GM12864 (cell line): ENCODE data around the gene POLA1.

Source experiments
- DNase-seq: peaks from one replicate; pipeline ENCODE4 v3.0.0-alpha.2; 2011; ENCODE audit warnings: low read depth
- H3K4me3 ChIP-seq: 2 replicates; pipeline ENCODE4 v1.5.1; 2011; ENCODE audit warnings: mild to moderate bottlenecking, low read depth, low read length, control low read depth
- CTCF ChIP-seq: IDR thresholded peaks from 2 replicates; pipeline ENCODE4 v1.5.1; 2011; ENCODE audit warnings: low read depth, mild to moderate bottlenecking, moderate library complexity, low read length, control low read depth, inconsistent platforms; ENCODE audit errors: missing control alignments

The POLA1 gene

GRCh38 chrX:24732766-24733500 is 39.2 kb downstream of the POLA1 start:
- no peak for DNase-seq
- H3K4me3 ChIP-seq, result no peak overlapping the region
- no peak for TF ChIP-seq CTCF

- TF ChIP-seq CTCF, result no peak
- no peak overlapping the region for H3K4me3 ChIP-seq
- DNase-seq, result no peak
These were observed 47.6 kb downstream of the POLA1 start for GRCh38 chrX:24741330-24741729.

- DNase-seq, result no peak
- no peak overlapping the region for H3K4me3 ChIP-seq
- no peak for TF ChIP-seq CTCF
These were observed 54.5 kb downstream of the POLA1 start for GRCh38 chrX:24748196-24748595.

GRCh38 chrX:24759786-24760185 is 66.1 kb downstream of the POLA1 start:
- H3K4me3 ChIP-seq, result no peak overlapping the region
- no peak for DNase-seq
- TF ChIP-seq CTCF, result no peak

GRCh38 chrX:24760363-24761000 is 66.8 kb downstream of the POLA1 start:
- H3K4me3 ChIP-seq, result no peak overlapping the region
- no peak for TF ChIP-seq CTCF
- no peak for DNase-seq

- DNase-seq, result no peak
- no peak overlapping the region for H3K4me3 ChIP-seq
- no peak for TF ChIP-seq CTCF
These were observed 67.6 kb downstream of the POLA1 start for GRCh38 chrX:24761306-24761705.

- DNase-seq, result no peak
- no peak overlapping the region for H3K4me3 ChIP-seq
- no peak for TF ChIP-seq CTCF
These were observed 70.3 kb downstream of the POLA1 start for GRCh38 chrX:24763989-24764388.
